ENCODE data around the gene ATP2B2.

The ATP2B2 gene

GRCh38 chr3:10292505-10293419 lies 212.6 kb downstream of the ATP2B2 start, which contains the start of gene GHRL:
TSS of gene GHRL (minus strand) at chr3:10292947. CDS start at chr3:10290180, 2,767 bp downstream.
- H3K27ac ChIP-seq = no peak within 1 kb of the TSS
- no peak for TF ChIP-seq CTCF (conservative IDR thresholded peaks at IDR 0.05)

- no peak for TF ChIP-seq CTCF (conservative IDR thresholded peaks at IDR 0.05)
- no peak overlapping the region for H3K27ac ChIP-seq
Observed at GRCh38 chr3:10291641-10292040, 213.7 kb downstream of the ATP2B2 start.

GRCh38 chr3:10290481-10291176 lies 214.8 kb downstream of the ATP2B2 start:
- no peak for TF ChIP-seq CTCF (conservative IDR thresholded peaks at IDR 0.05)

GRCh38 chr3:10289787-10290355 lies 215.5 kb downstream of the ATP2B2 start:
- no peak overlapping the region; the same call in 1 of the 2 replicates for H3K27ac ChIP-seq
- TF ChIP-seq CTCF (conservative IDR thresholded peaks at IDR 0.05) = no peak

More at GRCh38 chr3:10290481-10291176, 214.8 kb downstream of the ATP2B2 start:
- H3K27ac ChIP-seq = no peak overlapping the region

GRCh38 chr3:10289077-10289476 lies 216.3 kb downstream of the ATP2B2 start:
- peak overlapping the region; percentile 99; the same call in 1 of the 2 replicates for H3K27ac ChIP-seq
- no peak for TF ChIP-seq CTCF (conservative IDR thresholded peaks at IDR 0.05)

- peak overlapping the region; percentile 99; the same call in 1 of the 2 replicates for H3K27ac ChIP-seq
- no peak for TF ChIP-seq CTCF (conservative IDR thresholded peaks at IDR 0.05)
Observed at GRCh38 chr3:10288575-10288960, 216.8 kb downstream of the ATP2B2 start.
